Stimulated activated naive CD4-positive, alpha-beta T cell treated with Interleukin-2 at 50 U/mL for 16 hours (primary cell): ENCODE measurements around the gene INSIG1.

Source experiments
- DNase-seq: peaks from one replicate; lab custom pipeline; 2025; lab: John Stamatoyannopoulos, UW

INSIG1 gene

DNA sequence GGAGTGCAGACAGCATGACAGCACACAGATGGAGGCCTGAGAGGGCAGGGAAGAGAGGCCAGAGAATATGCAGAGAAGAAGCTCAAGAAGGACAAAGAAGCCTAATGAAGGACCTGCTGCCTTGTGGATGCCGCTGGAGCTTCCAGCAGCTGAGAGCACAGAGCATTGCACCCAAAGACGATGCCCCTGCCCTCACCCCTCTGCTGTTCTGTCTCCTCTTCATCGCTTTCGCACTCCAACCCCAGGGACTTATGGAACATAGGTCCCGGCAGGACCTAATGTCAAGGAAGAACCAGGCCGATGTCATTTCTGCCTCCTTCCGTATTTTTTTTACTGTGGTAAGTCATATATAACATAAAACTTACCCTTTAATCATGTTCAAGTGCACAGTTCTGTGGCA is 12.3 kb upstream of the INSIG1 start:
- no peak for DNase-seq

GRCh38 chr7:155285833-155286232 is 11.8 kb upstream of the INSIG1 start:
- no peak for DNase-seq

DNA sequence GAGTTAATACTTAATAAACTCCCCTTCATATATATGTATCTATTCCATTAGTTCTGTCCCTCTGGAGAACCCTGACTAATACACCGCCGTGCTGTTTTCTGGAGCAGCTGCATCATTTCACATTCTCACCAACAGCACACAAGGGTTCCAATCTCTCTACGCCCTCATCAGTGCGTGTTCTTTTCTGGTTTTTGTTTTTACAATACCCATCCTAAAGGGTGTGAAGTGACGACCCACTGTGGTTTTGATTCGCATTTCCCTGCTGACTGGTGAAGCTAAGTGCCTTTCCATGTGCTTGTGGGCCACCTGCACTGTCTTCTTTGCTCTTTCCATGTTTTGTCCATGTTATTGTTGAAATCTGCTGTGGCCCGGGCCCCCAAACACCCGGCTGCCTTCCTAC is 11.0 kb upstream of the INSIG1 start:
- no peak for DNase-seq

DNA sequence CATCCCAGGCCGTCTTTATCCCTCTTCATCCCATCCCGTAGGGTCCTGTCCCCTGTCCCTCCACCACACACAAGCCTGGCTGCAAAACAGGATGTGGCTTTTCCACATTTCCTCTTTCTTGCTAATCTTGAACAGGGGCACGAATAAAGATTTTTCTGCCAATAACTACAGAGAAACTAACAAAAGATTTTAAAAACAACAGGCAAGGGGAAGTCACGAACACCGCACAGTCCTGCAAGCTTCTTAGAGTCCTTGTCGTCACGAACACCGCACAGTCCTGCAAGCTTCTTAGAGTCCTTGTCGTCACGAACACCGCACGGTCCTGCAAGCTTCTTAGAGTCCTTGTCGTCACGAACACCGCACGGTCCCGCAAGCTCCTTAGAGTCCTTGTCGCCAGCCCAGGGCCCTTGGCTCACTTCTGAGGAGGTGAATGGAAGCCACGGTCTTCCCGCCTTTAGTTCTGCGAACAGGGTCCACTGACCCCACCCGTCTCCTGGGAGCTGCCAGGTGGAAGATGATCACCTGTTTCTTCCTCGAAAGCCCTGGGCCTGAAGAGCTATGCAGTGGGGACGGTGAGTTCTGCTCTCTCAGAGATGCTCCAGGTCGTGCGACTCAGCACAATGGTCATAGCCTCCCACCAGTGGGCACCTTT is 10.3 kb upstream of the INSIG1 start:
- DNase-seq: no peak

DNA sequence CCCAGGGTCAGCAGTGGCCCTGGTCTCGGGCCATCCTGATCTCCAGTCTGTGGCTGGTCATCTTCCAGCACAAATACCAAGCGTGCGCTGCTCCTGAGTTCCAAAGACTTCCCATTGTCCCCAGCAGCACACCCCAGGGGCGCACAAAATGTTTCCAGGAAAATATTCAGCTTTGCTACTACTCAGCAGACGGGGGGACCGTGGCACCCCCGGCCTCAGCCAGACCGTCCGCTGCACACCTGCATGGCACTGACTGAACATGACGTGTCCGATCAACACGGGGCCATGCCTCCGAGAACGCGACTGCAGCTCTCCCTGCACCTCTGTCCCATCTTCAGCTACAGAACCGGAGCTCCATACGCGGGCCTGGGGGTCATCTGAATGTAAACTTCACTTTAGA is 9.6 kb upstream of the INSIG1 start:
- DNase-seq: no peak

DNA sequence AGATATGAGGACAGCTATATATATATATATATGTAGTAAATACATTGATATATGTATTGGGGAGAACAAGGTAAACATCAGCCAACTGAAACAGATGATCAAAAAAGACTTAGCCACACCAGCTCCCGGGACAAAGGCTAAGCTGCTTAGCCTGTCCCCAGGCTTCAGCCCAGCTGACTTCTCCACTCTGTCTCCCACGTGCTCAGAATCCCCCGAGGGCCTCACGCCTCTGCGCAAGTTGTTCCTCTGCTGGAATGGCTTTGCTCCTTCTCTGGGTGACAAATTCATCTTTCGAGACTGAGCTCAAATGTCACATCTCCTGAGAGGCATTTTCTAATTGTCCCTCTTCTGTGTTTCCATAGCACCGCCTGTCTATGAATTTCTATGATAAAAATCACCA is 8.6 kb upstream of the INSIG1 start:
- no peak for DNase-seq

DNA sequence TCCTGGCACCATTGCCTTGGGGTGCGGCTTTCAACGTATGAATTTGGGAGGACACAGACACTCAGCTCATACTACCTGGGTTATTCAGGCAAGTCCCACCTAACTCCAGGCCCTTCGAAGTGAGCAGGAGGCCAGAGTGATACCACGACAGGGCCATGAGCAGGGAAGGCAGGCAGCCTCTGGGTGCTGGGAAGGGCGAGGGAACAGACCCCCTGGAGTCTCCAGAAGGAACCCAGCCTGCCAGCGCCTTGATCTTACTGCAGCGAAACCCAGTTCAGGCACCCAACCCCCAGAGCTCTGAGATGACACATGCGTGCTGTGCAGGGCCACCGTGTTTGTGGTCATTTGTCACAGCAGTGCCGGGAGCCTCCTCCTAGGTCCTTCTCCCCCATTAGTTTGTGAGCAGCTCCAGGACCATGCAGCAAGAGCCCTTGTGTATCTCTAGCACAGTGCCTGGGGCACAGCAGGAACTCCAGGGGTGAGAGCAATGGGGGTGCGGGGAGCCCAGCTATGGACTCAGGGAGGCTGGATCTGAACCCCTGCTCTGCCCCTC is 7.7 kb upstream of the INSIG1 start:
- DNase-seq: no peak

DNA sequence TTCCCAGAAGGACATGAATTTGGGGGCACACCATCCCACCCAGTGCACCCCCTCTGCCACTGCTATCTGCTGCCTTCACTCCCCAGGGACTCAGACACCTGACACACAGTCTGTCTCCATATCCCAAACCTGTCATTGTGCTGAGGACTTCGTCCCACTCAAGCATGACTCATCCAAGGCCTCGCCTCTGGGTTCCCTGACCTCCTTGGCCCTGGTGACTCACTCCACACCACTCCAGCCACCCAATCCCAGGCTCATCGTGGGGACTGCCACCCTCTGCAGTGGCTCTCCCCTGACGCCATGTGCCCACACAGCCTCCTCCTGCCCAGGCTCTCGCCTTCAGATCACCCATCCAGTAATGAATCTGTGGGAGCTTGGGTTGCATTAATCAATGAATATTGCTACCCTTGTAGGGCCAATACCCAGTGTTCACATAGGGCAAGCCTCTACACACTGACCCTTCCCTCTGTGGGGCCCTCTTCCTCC is 6.6 kb upstream of the INSIG1 start:
- DNase-seq: no peak

DNA sequence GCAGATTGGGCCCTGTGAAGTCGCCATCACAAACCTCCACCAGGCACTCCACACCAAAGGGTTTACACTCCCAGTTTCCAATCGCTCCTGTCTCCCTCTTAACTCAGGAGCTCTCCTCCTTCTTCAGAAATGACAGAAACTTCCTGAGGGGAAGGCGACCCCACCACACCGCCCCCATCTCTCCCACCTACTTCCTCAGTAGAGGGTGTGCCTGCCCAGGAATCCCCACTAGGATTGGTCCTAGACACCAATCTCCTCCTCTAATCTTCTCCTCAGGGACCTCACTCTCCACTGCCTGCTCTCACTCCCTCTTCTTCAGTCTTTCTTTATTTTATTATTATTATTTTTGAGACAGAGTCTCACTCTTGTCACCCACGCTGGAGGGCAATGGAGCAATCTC is 5.9 kb upstream of the INSIG1 start:
- DNase-seq: no peak

- DNase-seq: no peak
Observed at GRCh38 chr7:155292680-155293226, 4.9 kb upstream of the INSIG1 start.

- DNase-seq: no peak
Observed at GRCh38 chr7:155293721-155294510, 3.8 kb upstream of the INSIG1 start.

DNA sequence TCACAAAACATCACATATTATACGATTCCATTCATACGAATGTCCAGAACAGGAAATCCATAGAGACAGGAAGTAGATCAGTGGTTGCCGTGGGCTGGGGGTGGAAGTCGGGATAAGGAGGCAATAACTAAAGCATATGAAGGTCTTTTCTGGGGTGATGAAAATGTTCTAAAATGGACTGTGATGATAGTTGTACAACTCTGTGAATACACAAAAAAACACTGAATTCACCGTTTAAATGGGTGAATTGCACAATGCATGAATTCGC is 3.2 kb upstream of the INSIG1 start:
- no peak for DNase-seq

DNA sequence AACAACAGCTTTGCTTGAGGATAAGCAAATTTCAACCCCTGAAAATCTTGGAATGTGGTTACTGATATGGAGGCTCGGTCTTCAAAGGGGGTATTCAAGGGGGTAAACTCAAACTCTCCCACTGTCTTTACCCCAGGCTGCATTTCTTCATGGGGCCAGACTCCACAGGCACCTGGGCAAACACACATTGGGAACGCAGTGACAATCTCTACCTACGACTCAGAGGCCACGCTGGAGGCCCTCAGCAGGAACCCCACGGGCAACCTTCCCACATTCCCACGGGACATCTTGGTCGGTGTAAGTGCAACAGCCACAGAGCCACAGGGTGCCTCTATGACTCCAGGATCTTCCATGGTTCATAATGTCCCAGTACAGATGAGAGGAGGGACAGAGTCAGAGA is 2.2 kb upstream of the INSIG1 start:
- no peak for DNase-seq

- DNase-seq: no peak
Observed at GRCh38 chr7:155296006-155296787, 1.5 kb upstream of the INSIG1 start.

DNA sequence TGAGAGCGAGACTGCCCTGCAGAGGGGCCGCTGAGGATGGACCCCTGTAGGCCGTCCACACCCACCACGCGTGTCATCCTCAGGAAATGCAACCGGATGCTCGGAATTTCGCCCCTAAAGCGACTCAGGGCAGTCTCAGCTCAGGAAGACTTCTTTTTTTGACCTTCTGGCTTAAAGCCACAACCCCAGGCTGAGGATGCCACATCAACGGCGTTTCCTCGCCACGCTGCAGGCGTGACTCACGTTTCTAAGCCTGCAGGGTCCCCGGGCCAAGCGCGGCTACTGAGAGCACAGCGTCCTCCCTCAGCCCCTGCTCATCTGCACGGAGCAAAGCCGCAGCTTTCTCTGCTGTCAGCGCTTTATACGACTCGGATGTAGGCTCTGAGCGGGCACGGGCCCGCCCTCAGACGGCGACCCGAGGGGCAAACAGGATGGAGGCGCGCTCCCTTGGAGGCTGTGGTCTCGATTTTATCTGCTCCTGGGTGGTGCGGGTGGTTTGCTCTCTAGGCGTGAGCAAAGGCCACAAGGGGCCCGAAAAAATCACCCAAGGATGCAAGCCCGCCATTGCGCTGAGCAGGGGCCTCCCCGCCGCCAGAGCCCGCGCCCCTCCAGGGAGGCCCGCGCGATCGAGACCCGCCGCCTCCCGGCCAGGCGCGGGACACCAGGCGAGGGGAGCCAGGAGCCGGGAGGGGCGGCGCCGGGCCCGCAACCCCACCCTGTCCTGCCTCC is 726 bp upstream of the INSIG1 start:
- DNase-seq: peak; percentile 87

GRCh38 chr7:155298288-155298833 is 683 bp downstream of the INSIG1 start:
- DNase-seq: no peak

- peak; percentile 97 for DNase-seq
Observed at GRCh38 chr7:155298834-155299534, 1.3 kb downstream of the INSIG1 start.

- DNase-seq: no peak
Observed at GRCh38 chr7:155299535-155300202, 2.0 kb downstream of the INSIG1 start.

DNA sequence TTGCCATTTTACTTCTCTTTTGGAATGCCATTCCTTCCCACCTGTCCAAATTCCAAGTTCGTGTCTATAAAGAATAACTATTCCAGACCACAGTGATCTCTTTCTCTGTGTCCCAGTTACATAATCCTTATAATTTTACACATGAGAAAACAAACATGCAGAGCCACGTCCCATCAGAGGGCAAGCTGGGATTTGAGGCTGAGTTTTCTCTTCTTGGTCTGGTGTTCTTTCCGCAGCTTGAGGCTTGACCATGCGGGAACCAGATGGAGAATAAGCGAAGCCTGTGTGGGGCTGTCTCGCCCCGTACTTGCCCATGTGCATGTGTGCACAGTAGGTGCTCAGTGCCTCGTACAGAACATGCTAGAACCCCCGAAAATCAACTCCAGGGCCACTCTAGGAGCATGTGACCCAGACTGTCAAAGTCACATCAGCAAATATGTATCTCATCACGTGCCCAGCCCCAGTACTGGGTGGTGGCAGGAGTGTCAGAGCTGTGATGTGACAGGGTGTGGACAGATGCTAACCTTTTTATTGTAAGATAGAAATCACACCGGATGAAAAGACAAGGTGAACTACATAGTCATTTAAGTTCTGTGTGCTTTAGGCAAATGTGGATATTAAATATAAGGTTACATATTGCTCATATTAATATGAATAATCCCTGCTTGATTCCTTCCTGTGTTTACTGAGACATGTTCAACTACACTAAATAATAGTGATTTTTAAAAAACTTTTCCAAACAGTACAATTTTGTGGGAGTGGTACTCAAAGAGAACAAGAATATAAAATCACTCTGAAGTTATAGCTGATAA is 3.2 kb downstream of the INSIG1 start:
- no peak for DNase-seq
